ENCODE measurements around the gene EXOC2.

EXOC2 gene

DNA sequence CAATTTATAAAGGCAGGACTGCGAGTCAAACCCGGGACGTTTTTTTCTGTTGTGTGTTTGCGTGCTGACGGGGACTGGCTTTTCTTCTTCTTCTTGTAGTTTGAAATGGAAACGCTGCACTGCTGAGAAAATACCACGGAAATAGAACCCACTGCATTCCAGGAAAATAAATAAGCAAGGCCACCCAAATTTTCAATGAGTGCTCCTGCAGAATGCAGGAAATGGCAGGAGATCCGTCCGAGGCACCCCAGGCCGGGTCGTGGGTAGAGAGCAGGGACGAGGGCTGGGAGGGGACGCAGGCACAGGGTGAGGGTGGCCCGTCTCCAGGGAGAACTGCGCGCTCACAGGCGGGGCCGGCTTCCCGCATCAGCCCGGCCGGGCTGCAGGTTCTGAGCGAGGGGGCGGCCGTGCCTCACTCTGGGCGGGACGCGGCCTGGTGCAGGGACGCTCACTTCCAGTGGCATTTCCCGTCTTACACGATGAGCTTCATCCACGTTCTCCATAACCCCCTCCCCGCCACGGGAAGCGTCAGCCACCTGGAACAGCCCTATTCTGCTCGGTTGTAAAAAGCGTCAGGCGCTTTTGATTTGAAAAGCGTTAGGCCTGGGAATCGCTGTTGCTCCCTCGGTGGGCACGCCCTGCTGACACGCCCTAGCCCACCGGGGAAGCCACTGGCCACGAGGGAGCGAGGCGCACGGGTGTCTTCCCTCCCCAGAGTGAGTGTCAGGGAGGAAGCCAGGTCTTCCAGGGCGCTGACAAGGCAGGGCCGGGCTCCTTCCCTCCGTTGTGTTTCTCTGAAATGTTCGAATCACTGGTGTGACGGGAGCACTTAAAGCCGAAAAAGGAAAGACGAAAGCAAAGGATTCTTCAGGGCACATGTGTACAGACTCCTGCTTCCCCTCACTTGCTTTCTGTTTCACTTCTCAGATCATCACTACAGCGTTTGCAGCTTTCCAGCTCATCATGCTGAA is 17.9 kb upstream of the EXOC2 start:
- peak overlapping the region; percentile 50 for H3K4me3 ChIP-seq (ENCODE audit: control insufficient read depth, low read depth, low read length)
- TF ChIP-seq, protein P1, sequence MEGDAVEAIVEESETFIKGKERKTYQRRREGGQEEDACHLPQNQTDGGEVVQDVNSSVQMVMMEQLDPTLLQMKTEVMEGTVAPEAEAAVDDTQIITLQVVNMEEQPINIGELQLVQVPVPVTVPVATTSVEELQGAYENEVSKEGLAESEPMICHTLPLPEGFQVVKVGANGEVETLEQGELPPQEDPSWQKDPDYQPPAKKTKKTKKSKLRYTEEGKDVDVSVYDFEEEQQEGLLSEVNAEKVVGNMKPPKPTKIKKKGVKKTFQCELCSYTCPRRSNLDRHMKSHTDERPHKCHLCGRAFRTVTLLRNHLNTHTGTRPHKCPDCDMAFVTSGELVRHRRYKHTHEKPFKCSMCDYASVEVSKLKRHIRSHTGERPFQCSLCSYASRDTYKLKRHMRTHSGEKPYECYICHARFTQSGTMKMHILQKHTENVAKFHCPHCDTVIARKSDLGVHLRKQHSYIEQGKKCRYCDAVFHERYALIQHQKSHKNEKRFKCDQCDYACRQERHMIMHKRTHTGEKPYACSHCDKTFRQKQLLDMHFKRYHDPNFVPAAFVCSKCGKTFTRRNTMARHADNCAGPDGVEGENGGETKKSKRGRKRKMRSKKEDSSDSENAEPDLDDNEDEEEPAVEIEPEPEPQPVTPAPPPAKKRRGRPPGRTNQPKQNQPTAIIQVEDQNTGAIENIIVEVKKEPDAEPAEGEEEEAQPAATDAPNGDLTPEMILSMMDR (conservative IDR thresholded peaks at IDR 0.05; ENCODE audit: control insufficient read depth, insufficient read depth, low read depth, low read length): no peak
- DNase-seq (ENCODE audit: low read depth): peak; percentile 59

DNA sequence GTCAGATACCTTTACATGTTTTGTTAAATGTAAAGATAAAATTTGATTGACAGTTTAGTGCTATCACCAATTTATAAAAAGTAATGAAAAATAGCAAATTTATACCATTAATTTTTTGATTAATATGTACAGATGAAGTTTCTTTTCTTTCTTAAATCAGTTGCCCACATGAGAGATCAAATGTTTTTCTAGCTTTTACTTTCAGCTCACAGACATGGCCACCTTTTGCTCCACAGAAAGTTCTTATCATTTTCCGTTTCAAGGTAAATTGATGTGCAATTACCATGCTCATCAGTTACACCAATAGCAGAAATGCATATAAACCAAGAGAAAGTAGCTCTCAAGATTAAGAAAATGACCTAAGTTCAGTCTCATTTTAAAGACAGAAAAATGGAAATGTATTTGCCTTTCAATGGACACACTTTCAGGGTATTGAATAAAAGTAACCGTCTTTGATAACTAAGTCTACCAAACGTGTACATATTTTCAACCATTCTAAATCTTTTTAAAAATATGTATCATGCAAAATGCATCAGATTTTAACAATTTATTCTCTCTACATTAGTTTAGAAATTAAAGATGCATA is 16.6 kb upstream of the EXOC2 start:
- no peak for DNase-seq (ENCODE audit: low read depth)
- no peak overlapping the region for H3K4me3 ChIP-seq (ENCODE audit: control insufficient read depth, low read depth, low read length)
- TF ChIP-seq, protein P1 (conservative IDR thresholded peaks at IDR 0.05; ENCODE audit: control insufficient read depth, insufficient read depth, low read depth, low read length): no peak

DNA sequence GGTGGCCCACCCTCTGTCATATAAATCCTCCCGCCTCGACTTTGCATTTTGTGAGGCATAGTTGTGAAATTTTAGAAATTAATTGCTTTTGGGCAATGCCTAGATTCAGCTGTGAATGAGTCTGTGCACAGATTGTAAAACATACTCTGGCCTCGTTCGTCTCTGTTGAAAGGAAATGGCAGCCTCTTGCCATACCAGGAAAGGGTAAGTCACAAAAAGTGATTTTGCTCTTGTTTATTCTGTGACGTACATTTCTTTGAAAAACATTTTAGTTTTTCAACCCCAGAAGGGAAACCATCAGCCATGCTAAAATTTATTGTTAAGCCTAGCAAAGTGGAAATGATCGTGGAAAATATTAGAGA is 15.3 kb upstream of the EXOC2 start:
- H3K4me3 ChIP-seq (ENCODE audit: control insufficient read depth, low read depth, low read length): no peak overlapping the region
- no peak for DNase-seq (ENCODE audit: low read depth)
- TF ChIP-seq, protein P1 (conservative IDR thresholded peaks at IDR 0.05; ENCODE audit: control insufficient read depth, insufficient read depth, low read depth, low read length): no peak

DNA sequence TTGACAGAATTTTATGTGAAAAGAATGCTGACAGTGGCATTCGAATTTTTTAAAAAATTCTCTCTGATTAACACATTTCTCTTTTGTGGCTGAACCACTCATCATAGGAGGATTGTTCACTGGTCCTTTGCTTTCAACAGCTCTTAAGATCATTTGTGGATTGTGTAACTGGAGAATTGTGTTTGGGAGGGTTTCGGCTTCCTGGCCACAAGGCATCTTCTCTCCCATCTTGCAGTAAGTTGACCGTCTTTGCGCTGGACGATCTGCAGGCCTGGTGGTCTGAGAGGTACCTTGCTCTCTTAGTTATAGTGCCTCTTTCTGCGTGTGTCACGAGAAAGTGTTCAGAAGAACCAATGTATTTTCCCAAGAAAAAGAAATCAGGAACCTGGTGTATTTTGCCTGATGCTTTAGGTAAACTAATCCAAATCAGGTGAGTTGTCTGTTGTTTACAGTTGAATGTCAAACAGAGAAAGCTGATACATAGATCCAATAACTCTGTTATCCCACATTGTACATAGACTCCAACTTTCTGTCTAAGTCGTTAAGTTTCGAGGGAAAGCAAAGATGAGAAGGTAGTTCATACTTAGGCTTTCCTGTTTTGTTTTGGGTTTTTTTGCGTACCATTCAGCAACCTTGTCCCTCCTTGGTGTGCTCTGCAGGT is 14.8 kb upstream of the EXOC2 start:
- DNase-seq (ENCODE audit: low read depth): no peak
- TF ChIP-seq, protein P1 (conservative IDR thresholded peaks at IDR 0.05; ENCODE audit: control insufficient read depth, insufficient read depth, low read depth, low read length): no peak
- H3K4me3 ChIP-seq (ENCODE audit: control insufficient read depth, low read depth, low read length): no peak overlapping the region

DNA sequence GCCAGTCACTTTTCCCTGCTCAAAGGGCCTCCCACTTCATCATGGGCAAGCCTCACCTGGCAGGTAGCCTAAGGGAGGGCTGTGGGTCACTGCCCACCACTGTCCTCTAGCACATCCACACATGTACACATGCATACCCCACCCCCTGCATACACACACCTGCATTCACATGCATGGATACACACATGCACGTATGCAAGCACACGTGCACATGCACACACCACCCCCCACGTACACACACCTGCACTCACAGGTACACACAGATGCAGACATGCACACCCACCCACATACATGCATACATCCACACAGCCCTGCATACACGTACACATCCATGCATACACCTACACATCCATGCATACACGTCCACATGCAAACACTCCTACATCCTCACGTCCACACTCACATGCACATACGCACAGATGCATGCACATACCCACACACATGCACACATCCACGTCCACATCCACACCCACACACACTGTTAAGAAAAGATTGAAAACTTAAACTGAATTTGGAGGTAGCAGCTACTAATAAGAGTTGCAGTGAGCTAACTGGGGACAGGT is 14.0 kb upstream of the EXOC2 start:
- H3K4me3 ChIP-seq (ENCODE audit: control insufficient read depth, low read depth, low read length): no peak overlapping the region
- TF ChIP-seq, protein P1 (conservative IDR thresholded peaks at IDR 0.05; ENCODE audit: control insufficient read depth, insufficient read depth, low read depth, low read length): no peak
- DNase-seq (ENCODE audit: low read depth): no peak

DNA sequence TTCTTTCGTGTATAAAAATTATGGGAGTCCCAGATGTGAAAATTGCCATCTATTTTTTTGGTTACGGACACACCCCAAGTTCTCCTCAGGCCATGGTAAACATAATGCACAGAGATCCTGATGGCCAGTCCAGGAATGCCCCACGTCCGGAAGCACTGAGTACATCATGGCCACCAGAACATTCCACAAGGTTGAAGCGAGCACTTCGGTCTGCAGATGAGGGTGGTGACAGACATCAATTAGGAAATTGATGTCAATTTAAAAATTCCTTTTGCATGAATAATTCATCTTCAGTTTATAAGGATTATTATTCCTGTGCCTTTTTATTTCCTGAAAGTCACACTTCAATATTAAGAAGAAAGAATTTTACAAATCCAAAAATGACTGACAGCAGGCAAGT is 13.2 kb upstream of the EXOC2 start:
- DNase-seq (ENCODE audit: low read depth): no peak
- TF ChIP-seq, protein P1 (conservative IDR thresholded peaks at IDR 0.05; ENCODE audit: control insufficient read depth, insufficient read depth, low read depth, low read length): no peak
- H3K4me3 ChIP-seq (ENCODE audit: control insufficient read depth, low read depth, low read length): no peak overlapping the region
